Choroid plexus epithelial cell (primary cell): ENCODE data around the gene P2RY6.
A peak's percentile ranks its signal among the peaks of the same experiment; 100 is the strongest.

Source experiments
- DNase-seq: peaks from one replicate; pipeline ENCODE4 v3.0.0-alpha.2; 2010; ENCODE audit warnings: low read depth
- H3K4me3 ChIP-seq: 2 replicates; pipeline ENCODE4 v1.5.1; 2011; ENCODE audit warnings: low read depth, mild to moderate bottlenecking, control low read depth, low read length, moderate library complexity
- CTCF ChIP-seq: conservative IDR thresholded peaks from 2 replicates; pipeline ENCODE4 v1.5.1; 2011; ENCODE audit warnings: low read depth, mild to moderate bottlenecking, control low read depth, inconsistent platforms, low read length, moderate library complexity

P2RY6 gene

GRCh38 chr11:73325036-73325981 lies 53.2 kb downstream of the P2RY6 start:
- no peak for TF ChIP-seq CTCF
- peak; percentile 53 for DNase-seq
- no peak overlapping the region for H3K4me3 ChIP-seq

- H3K4me3 ChIP-seq = no peak overlapping the region
- peak; percentile 82 for DNase-seq
- no peak for TF ChIP-seq CTCF
These were observed 55.0 kb downstream of the P2RY6 start for GRCh38 chr11:73326929-73327811.

- TF ChIP-seq CTCF = no peak
- no peak overlapping the region for H3K4me3 ChIP-seq
- DNase-seq = no peak
These were observed 55.8 kb downstream of the P2RY6 start for GRCh38 chr11:73327812-73328364.

GRCh38 chr11:73330569-73331093 lies 58.5 kb downstream of the P2RY6 start:
- TF ChIP-seq CTCF = peak; percentile 76
- DNase-seq = peak; percentile 76

GRCh38 chr11:73331138-73331916 lies 59.2 kb downstream of the P2RY6 start:
- TF ChIP-seq CTCF = no peak
- DNase-seq = peak; percentile 85
- no peak overlapping the region for H3K4me3 ChIP-seq

More at GRCh38 chr11:73330569-73331093, 58.5 kb downstream of the P2RY6 start:
- no peak overlapping the region for H3K4me3 ChIP-seq

GRCh38 chr11:73333173-73333572 lies 61.0 kb downstream of the P2RY6 start:
- TF ChIP-seq CTCF = no peak

More at GRCh38 chr11:73333173-73333572, 61.0 kb downstream of the P2RY6 start:
- no peak overlapping the region for H3K4me3 ChIP-seq
- DNase-seq = no peak
